ENCODE data around the gene LRRC1. TPM values are rescaled to one million over a fixed set of nuclear protein-coding genes. Genes with fewer than 3 reads are reported as not detected.
"Not testable (repeated sequence)": the region's sequence is repeated elsewhere in the genome, so short reads cannot be mapped to it uniquely, and the experiment has no call there.

The LRRC1 gene
- total and polyA plus RNA-seq, 9 donors, result 6.4 to 11.7 (median 8.0) TPM

DNA sequence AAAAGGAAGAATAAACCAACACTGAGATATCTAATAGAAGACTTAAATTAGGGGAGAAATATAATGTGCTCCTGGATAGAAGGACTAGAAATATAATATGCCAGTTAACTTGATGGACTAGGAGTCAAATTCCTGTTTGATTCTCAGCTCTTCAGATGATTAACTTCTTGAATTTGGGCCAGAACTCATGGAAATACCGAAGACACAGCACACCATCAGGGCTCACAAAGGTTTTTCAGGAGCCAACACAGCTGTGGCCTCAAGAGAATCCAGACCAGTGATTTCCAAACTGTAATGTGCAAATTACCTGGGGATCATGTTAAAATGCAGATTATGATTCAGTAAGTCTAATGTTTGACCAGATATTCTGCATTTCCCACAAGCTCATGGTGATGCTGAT, 33.8 kb upstream of the LRRC1 start:
- H3K27ac ChIP-seq (ENCODE audit: low read length), result no peak overlapping the region
- DNase-seq, result peak; percentile 30
- no CpG with 5 or more reads among the region's 1 CpG for WGBS (ENCODE audit: insufficient coverage)
- H3K36me3 ChIP-seq (ENCODE audit: control insufficient read depth, insufficient read depth, low read length), result no peaks in the 10 kb centered on the region
- H3K4me3 ChIP-seq (ENCODE audit: low read length), result no peak overlapping the region
- no peaks in the 10 kb centered on the region for H3K27me3 ChIP-seq (ENCODE audit: control insufficient read depth, insufficient read depth, low read length)
- no peaks in the 10 kb centered on the region for H3K9me3 ChIP-seq (replicated peaks; ENCODE audit: control insufficient read depth, low read depth, low read length)
- no peaks in the 10 kb centered on the region for H3K4me1 ChIP-seq (ENCODE audit: control insufficient read depth, insufficient read depth, low read length)

DNA sequence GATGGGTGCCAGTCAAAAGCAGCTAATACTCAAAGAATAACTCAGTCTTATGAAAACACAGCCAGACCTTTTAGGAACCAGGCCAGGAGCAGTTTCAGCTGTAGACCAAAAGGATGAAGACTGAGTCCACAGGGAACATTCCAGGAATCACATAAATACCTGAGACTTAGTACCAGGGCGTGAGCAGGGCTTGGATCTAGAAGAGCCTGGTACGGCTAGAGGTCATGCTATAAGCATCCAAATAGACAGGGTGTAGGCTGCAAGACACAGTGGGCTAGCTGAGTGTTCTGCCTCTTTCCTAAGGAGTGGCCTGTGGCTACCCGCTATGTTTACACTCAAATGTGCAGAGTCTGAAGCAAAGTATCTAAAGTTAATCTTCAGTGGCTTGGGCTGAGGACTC, 29.5 kb upstream of the LRRC1 start:
- Histone ChIP-seq H3K36me3 (ENCODE audit: control insufficient read depth, insufficient read depth, low read length) (no peaks in the 10 kb centered on the region), H3K4me3 (ENCODE audit: low read length) (no peak overlapping the region), H3K27ac (ENCODE audit: low read length) (no peak overlapping the region), H3K27me3 (ENCODE audit: control insufficient read depth, insufficient read depth, low read length) (no peaks in the 10 kb centered on the region), H3K4me1 (ENCODE audit: control insufficient read depth, insufficient read depth, low read length) (no peaks in the 10 kb centered on the region), H3K9me3 (replicated peaks; ENCODE audit: control insufficient read depth, low read depth, low read length) (no peaks in the 10 kb centered on the region)
- 72% methylated on average over 2 of the region's 3 CpGs for WGBS (ENCODE audit: insufficient coverage)
- DNase-seq, result no peak

DNA sequence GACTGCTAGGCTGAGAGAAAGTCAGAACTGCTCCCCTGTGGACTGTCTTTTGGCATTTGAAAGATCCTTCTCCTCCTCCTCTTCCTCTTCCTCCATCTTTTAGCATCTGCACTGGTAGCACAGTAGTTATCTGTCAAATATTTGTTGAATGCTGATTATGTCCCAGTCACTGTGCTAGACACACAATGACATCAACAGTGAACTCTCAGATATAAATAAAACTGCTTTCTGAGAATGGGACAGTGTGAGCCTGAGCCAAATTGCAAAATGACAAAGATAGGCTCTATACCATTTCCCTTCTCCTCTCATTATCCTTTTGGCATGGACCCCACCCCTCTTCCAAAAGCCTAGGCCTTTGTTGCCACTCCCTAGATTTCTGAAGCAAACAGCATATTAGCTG, 27.9 kb upstream of the LRRC1 start:
- DNase-seq, result no peak
- no peak overlapping the region for H3K27ac ChIP-seq (ENCODE audit: low read length)

DNA sequence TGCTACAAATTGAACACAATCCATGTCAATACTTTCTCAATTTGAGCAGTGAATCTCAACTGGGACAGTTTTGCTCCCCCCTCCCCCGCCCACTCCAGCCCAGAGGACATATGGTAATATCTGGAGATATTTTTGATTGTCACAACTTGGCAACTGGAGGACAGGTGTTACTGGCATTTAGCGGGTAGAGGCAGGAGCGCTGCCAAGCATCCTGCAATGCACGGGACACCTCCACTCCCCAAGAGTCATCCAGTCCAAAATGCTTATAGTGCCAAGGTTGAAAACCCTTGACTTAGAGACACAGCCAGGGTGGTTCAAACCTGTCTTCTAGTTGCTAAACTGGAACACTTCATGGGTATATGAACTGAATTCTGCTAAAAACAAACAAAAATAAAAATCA, 26.9 kb upstream of the LRRC1 start:
- no CpG with 5 or more reads among the region's 4 CpGs for WGBS (ENCODE audit: insufficient coverage)
- Histone ChIP-seq H3K27ac (ENCODE audit: low read length) (no peak overlapping the region), H3K27me3 (ENCODE audit: control insufficient read depth, insufficient read depth, low read length) (no peaks in the 10 kb centered on the region), H3K36me3 (ENCODE audit: control insufficient read depth, insufficient read depth, low read length) (no peaks in the 10 kb centered on the region), H3K9me3 (replicated peaks; ENCODE audit: control insufficient read depth, low read depth, low read length) (no peaks in the 10 kb centered on the region), H3K4me3 (ENCODE audit: low read length) (no peak overlapping the region), H3K4me1 (ENCODE audit: control insufficient read depth, insufficient read depth, low read length) (no peaks in the 10 kb centered on the region)
- no peak for DNase-seq

More for the DNA sequence above, 27.9 kb upstream of the LRRC1 start:
- no peaks in the 10 kb centered on the region for H3K9me3 ChIP-seq (replicated peaks; ENCODE audit: control insufficient read depth, low read depth, low read length)
- H3K36me3 ChIP-seq (ENCODE audit: control insufficient read depth, insufficient read depth, low read length), result no peaks in the 10 kb centered on the region
- no peak overlapping the region for H3K4me3 ChIP-seq (ENCODE audit: low read length)
- H3K27me3 ChIP-seq (ENCODE audit: control insufficient read depth, insufficient read depth, low read length), result no peaks in the 10 kb centered on the region
- no peaks in the 10 kb centered on the region for H3K4me1 ChIP-seq (ENCODE audit: control insufficient read depth, insufficient read depth, low read length)

DNA sequence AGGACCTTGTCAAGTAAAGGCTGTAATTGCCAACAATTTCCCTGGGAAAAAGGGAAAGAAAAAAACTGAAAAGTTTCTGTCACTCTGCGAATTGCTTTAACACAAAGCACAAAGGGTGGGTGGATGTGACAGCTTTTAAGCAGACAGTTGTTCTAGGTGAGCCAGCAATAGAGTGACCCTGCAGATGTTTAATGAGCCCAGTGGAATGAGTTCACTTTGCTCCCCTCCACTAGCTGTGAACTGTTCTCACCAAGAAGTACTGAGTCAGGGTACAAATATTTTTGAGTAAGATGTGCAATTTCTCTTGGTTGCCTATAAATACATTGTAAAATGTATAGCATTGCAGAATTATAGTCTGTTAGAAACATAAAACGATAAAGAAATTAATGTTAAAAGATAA, 26.2 kb upstream of the LRRC1 start:
- 63% methylated on average over 1 of the region's 2 CpGs for WGBS (ENCODE audit: insufficient coverage)
- Histone ChIP-seq H3K27me3 (ENCODE audit: control insufficient read depth, insufficient read depth, low read length) (no peaks in the 10 kb centered on the region), H3K9me3 (replicated peaks; ENCODE audit: control insufficient read depth, low read depth, low read length) (no peaks in the 10 kb centered on the region), H3K4me3 (ENCODE audit: low read length) (no peak overlapping the region), H3K27ac (ENCODE audit: low read length) (no peak overlapping the region), H3K4me1 (ENCODE audit: control insufficient read depth, insufficient read depth, low read length) (no peaks in the 10 kb centered on the region), H3K36me3 (ENCODE audit: control insufficient read depth, insufficient read depth, low read length) (no peaks in the 10 kb centered on the region)
- no peak for DNase-seq

DNA sequence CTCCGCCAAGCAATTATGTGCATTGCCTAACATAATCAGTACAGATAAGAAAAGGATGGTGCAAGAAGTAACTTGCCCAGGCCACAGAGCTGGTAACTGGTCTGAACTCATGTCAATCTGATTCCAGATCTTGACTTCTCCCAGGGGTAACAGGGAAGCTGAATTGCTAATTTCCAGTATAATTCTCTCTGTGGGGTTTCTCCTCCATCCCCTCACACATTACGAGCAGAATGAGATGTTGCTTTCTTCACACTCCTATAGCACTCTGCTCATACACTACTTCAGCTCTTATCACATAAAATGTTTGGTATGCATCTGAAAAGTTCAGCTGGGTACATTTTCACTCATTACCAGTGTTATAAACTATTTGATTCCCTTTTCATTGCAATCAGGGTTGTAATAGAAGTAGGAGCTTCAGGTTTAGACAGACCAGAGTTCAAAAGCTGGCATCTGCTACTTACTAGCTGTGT, 24.0 kb upstream of the LRRC1 start:
- H3K27me3 ChIP-seq (ENCODE audit: control insufficient read depth, insufficient read depth, low read length), result no peaks in the 10 kb centered on the region
- no peaks in the 10 kb centered on the region for H3K4me1 ChIP-seq (ENCODE audit: control insufficient read depth, insufficient read depth, low read length)
- H3K4me3 ChIP-seq (ENCODE audit: low read length), result no peak overlapping the region
- H3K9me3 ChIP-seq (replicated peaks; ENCODE audit: control insufficient read depth, low read depth, low read length), result peaks cover 4% of the 10 kb centered on the region
- DNase-seq, result no peak
- no CpG with 5 or more reads among the region's 2 CpGs for WGBS (ENCODE audit: insufficient coverage)
- no peaks in the 10 kb centered on the region for H3K36me3 ChIP-seq (ENCODE audit: control insufficient read depth, insufficient read depth, low read length)
- no peak overlapping the region for H3K27ac ChIP-seq (ENCODE audit: low read length)

DNA sequence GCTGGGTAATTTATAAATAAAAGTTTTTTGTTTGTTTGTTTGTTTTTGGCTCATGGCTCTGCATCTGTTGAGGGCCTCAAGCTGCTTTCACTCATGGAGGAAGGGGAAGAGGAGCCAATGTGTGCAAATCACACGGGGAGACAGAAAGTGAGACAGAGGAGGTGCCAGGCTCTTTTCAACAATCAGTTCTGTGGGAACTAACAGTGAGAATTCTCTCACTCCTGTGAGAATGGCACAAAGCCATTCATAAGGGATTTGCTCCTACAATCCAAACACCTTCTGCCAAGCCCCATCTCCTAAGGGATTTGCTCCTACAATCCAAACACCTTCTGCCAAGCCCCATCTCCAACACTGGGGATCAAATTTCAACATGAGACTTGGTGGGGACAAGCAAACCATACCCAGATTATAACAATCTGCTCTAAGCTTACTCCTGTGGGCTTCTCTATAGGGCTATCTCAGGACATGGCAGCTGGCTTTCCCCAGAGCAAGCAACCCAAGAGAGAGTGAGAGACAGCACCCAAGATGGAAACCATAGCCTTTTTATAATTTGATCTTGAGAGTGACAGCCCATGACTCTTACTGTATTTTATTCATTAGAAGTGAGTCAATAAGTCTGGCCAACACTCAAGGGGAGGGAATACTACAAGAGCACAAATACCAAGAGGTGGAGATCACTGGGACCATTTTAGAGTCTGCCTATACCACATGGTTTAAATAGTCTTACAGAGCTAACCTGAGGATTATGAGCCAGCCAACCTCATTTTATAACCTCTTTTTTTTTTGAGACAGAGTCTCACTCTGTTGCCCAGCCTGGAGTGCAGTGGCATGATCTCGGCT, 22.8 kb upstream of the LRRC1 start:
- Histone ChIP-seq H3K4me1 (ENCODE audit: control insufficient read depth, insufficient read depth, low read length) (no peaks in the 10 kb centered on the region), H3K27ac (ENCODE audit: low read length) (no peak overlapping the region), H3K36me3 (ENCODE audit: control insufficient read depth, insufficient read depth, low read length) (no peaks in the 10 kb centered on the region), H3K27me3 (ENCODE audit: control insufficient read depth, insufficient read depth, low read length) (no peaks in the 10 kb centered on the region), H3K4me3 (ENCODE audit: low read length) (no peak overlapping the region), H3K9me3 (replicated peaks; ENCODE audit: control insufficient read depth, low read depth, low read length) (peaks cover 4% of the 10 kb centered on the region)
- WGBS (ENCODE audit: insufficient coverage), result 53% methylated on average over 2 of the region's 2 CpGs
- no peak for DNase-seq

DNA sequence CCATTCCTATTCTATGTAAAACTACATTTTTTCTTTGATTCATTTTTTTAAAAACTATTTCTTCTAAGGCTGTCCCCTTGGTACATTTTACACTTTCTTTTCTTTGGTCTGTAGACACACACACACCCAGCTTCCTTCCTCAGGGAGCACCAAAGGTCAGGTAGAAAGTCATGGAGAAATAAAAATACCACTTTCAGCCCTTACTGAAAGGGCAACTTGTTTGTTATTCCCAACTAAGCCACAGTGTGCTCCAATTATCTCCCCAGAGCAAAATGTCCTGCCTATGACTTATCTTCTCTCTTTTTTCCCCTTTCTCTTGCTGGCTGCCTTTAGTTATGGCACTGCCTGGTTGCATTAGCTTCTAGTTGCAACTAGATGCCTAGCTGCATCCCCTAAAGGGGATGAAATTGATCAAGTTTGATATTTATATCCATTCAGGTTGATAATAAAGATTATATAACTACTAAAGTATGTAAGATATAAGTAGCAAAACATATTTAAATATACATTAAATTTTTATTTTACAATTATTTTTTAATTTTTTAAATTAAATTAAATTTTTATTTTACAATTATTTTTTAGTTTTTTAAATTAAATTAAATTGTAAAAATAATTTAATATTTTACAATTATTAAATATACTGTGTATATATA, 21.6 kb upstream of the LRRC1 start:
- DNase-seq, result no peak
- Histone ChIP-seq H3K27ac (ENCODE audit: low read length) (no peak overlapping the region), H3K9me3 (replicated peaks; ENCODE audit: control insufficient read depth, low read depth, low read length) (peaks cover 4% of the 10 kb centered on the region), H3K4me3 (ENCODE audit: low read length) (no peak overlapping the region), H3K4me1 (ENCODE audit: control insufficient read depth, insufficient read depth, low read length) (no peaks in the 10 kb centered on the region), H3K27me3 (ENCODE audit: control insufficient read depth, insufficient read depth, low read length) (no peaks in the 10 kb centered on the region), H3K36me3 (ENCODE audit: control insufficient read depth, insufficient read depth, low read length) (no peaks in the 10 kb centered on the region)

DNA sequence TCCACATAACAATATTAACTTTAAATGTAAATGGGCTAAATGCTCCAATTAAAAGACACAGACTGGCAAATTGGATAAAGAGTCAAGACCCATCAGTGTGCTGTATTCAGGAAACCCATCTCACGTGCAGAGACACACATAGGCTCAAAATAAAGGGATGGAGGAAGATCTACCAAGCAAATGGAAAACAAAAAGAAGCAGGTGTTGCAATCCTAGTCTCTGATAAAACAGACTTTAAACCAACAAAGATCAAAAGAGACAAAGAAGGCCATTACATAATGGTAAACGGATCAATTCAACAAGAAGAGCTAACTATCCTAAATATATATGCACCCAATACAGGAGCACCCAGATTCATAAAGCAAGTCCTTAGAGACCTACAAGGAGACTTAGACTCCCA, 18.7 kb upstream of the LRRC1 start:
- no CpG with 5 or more reads among the region's 2 CpGs for WGBS (ENCODE audit: insufficient coverage)
- H3K27me3 ChIP-seq (ENCODE audit: control insufficient read depth, insufficient read depth, low read length), result not testable (repeated sequence)

DNA sequence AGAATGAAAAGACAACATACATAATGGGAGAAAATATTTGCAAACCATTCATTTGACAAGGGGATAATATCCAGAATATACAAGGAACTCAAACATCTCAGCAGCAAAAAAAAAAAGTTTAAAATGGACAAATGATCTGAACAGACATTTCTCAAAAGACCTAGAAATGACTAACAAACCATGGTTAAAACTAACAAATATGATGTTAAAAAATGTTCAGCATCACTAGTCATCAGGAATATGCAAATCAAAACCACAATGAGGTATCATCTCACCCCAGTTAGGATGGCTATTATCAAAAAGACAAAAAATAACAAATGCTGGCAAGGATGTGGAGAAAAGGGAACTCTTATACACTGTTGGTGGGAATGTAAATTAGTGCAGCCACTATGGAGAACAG, 9.8 kb upstream of the LRRC1 start:
- not testable (repeated sequence) for H3K36me3 ChIP-seq (ENCODE audit: control insufficient read depth, insufficient read depth, low read length); DNase-seq; H3K4me3 ChIP-seq (ENCODE audit: low read length); H3K9me3 ChIP-seq (replicated peaks; ENCODE audit: control insufficient read depth, low read depth, low read length); H3K4me1 ChIP-seq (ENCODE audit: control insufficient read depth, insufficient read depth, low read length); H3K27ac ChIP-seq (ENCODE audit: low read length); H3K27me3 ChIP-seq (ENCODE audit: control insufficient read depth, insufficient read depth, low read length)

More for the DNA sequence above, 18.7 kb upstream of the LRRC1 start:
- not testable (repeated sequence) for H3K36me3 ChIP-seq (ENCODE audit: control insufficient read depth, insufficient read depth, low read length); DNase-seq; H3K9me3 ChIP-seq (replicated peaks; ENCODE audit: control insufficient read depth, low read depth, low read length); H3K27ac ChIP-seq (ENCODE audit: low read length); H3K4me3 ChIP-seq (ENCODE audit: low read length); H3K4me1 ChIP-seq (ENCODE audit: control insufficient read depth, insufficient read depth, low read length)

Data from muscle of leg (tissue), 11 donors.